Activated naive CD4-positive, alpha-beta T cell treated with anti-CD3 and anti-CD28 coated beads, Interleukin-2, amount 50 U/mL, for 24 hours (primary cell): Measurements from ENCODE around the gene LARP4B.
"Not testable (repeated sequence)": the region's sequence is repeated elsewhere in the genome, so short reads cannot be mapped to it uniquely, and the experiment has no call there.

Experiments used
- H3K27ac Mint-ChIP-seq: one replicate; pipeline ENCODE4 v1.8.0; 2021; ENCODE audit warnings: mild to moderate bottlenecking, mixed read lengths
- H3K27me3 Mint-ChIP-seq: one replicate; pipeline ENCODE4 v1.8.0; 2021; ENCODE audit warnings: mixed read lengths
- H3K36me3 Mint-ChIP-seq: one replicate; pipeline ENCODE4 v1.8.0; 2021; ENCODE audit warnings: mixed read lengths
- H3K4me1 Mint-ChIP-seq: one replicate; pipeline ENCODE4 v1.8.0; 2021; ENCODE audit warnings: mixed read lengths
- H3K4me3 Mint-ChIP-seq: one replicate; pipeline ENCODE4 v1.8.0; 2021; ENCODE audit warnings: mild to moderate bottlenecking, mixed read lengths
- H3K9me3 Mint-ChIP-seq: one replicate; pipeline ENCODE4 v1.8.0; 2021; ENCODE audit warnings: mixed read lengths

Gene LARP4B

GRCh38 chr10:944034-944831 is 12.7 kb upstream of the LARP4B start:
- H3K27ac Mint-ChIP-seq: no peak overlapping the region
- H3K4me3 Mint-ChIP-seq: no peak overlapping the region
- no peaks in the 10 kb centered on the region for H3K36me3 Mint-ChIP-seq
- H3K27me3 Mint-ChIP-seq: no peaks in the 10 kb centered on the region
- peaks cover 22% of the 10 kb centered on the region for H3K4me1 Mint-ChIP-seq
- H3K9me3 Mint-ChIP-seq: no peaks in the 10 kb centered on the region

- Mint-ChIP-seq H3K4me1 (peaks cover 29% of the 10 kb centered on the region), H3K27ac (no peak overlapping the region)
Observed at GRCh38 chr10:943334-944033, 12.0 kb upstream of the LARP4B start.

GRCh38 chr10:938941-939678 is 7.6 kb upstream of the LARP4B start:
- Mint-ChIP-seq H3K4me1 (peaks cover 25% of the 10 kb centered on the region), H3K4me3 (no peak overlapping the region), H3K27ac (peak overlapping the region; percentile 36), H3K27me3 (no peaks in the 10 kb centered on the region), H3K36me3 (no peaks in the 10 kb centered on the region), H3K9me3 (no peaks in the 10 kb centered on the region)

More at GRCh38 chr10:943334-944033, 12.0 kb upstream of the LARP4B start:
- no peak overlapping the region for H3K4me3 Mint-ChIP-seq
- H3K9me3 Mint-ChIP-seq: no peaks in the 10 kb centered on the region
- no peaks in the 10 kb centered on the region for H3K27me3 Mint-ChIP-seq
- no peaks in the 10 kb centered on the region for H3K36me3 Mint-ChIP-seq

GRCh38 chr10:934746-935406 is 3.4 kb upstream of the LARP4B start:
- H3K27ac Mint-ChIP-seq: peak overlapping the region; percentile 60
- H3K4me3 Mint-ChIP-seq: peak overlapping the region; percentile 37
- H3K36me3 Mint-ChIP-seq: peaks cover 5% of the 10 kb centered on the region

GRCh38 chr10:934165-934564 is 2.7 kb upstream of the LARP4B start:
- H3K9me3 Mint-ChIP-seq, H3K27me3 Mint-ChIP-seq, H3K4me3 Mint-ChIP-seq, H3K36me3 Mint-ChIP-seq: not testable (repeated sequence)
- Mint-ChIP-seq H3K27ac (peak overlapping the region; percentile 85), H3K4me1 (peaks cover 26% of the 10 kb centered on the region)

More at GRCh38 chr10:934746-935406, 3.4 kb upstream of the LARP4B start:
- peaks cover 25% of the 10 kb centered on the region for H3K4me1 Mint-ChIP-seq
- no peaks in the 10 kb centered on the region for H3K9me3 Mint-ChIP-seq
- no peaks in the 10 kb centered on the region for H3K27me3 Mint-ChIP-seq

- Mint-ChIP-seq H3K4me3 (peak overlapping the region; percentile 79), H3K9me3 (no peaks in the 10 kb centered on the region), H3K27ac (peak overlapping the region; percentile 86), H3K36me3 (peaks cover 5% of the 10 kb centered on the region), H3K4me1 (peaks cover 32% of the 10 kb centered on the region), H3K27me3 (no peaks in the 10 kb centered on the region)
Observed at GRCh38 chr10:932589-932988, 1.1 kb upstream of the LARP4B start.

- H3K36me3 Mint-ChIP-seq: peaks cover 5% of the 10 kb centered on the region
- H3K27ac Mint-ChIP-seq: peak overlapping the region; percentile 95
- peak overlapping the region; percentile 95 for H3K4me3 Mint-ChIP-seq
- no peaks in the 10 kb centered on the region for H3K27me3 Mint-ChIP-seq
- H3K4me1 Mint-ChIP-seq: peaks cover 50% of the 10 kb centered on the region
- H3K9me3 Mint-ChIP-seq: no peaks in the 10 kb centered on the region
Observed at GRCh38 chr10:930625-931325, 730 bp downstream of the LARP4B start.

- no peaks in the 10 kb centered on the region for H3K27me3 Mint-ChIP-seq
- peak overlapping the region; percentile 95 for H3K27ac Mint-ChIP-seq
- peaks cover 5% of the 10 kb centered on the region for H3K36me3 Mint-ChIP-seq
- peaks cover 52% of the 10 kb centered on the region for H3K4me1 Mint-ChIP-seq
- H3K9me3 Mint-ChIP-seq: no peaks in the 10 kb centered on the region
- peak overlapping the region; percentile 95 for H3K4me3 Mint-ChIP-seq
Observed at GRCh38 chr10:929960-930624, 1.4 kb downstream of the LARP4B start.

GRCh38 chr10:927131-927530 is 4.4 kb downstream of the LARP4B start:
- Mint-ChIP-seq H3K4me1 (peaks cover 70% of the 10 kb centered on the region), H3K27me3 (no peaks in the 10 kb centered on the region), H3K36me3 (peaks cover 6% of the 10 kb centered on the region), H3K27ac (peak overlapping the region; percentile 12), H3K4me3 (peak overlapping the region; percentile 39), H3K9me3 (no peaks in the 10 kb centered on the region)

- Mint-ChIP-seq H3K9me3 (no peaks in the 10 kb centered on the region), H3K4me1 (peaks cover 78% of the 10 kb centered on the region), H3K27me3 (no peaks in the 10 kb centered on the region), H3K27ac (no peak overlapping the region), H3K36me3 (peaks cover 6% of the 10 kb centered on the region), H3K4me3 (no peak overlapping the region)
Observed at GRCh38 chr10:926075-926698, 5.3 kb downstream of the LARP4B start.

- Mint-ChIP-seq H3K4me3 (peak overlapping the region; percentile 5), H3K36me3 (peaks cover 1% of the 10 kb centered on the region), H3K4me1 (peaks cover 72% of the 10 kb centered on the region), H3K27ac (peak overlapping the region; percentile 32), H3K9me3 (no peaks in the 10 kb centered on the region), H3K27me3 (no peaks in the 10 kb centered on the region)
Observed at GRCh38 chr10:924524-924859, 7.0 kb downstream of the LARP4B start.

- Mint-ChIP-seq H3K27ac (peak overlapping the region; percentile 32), H3K4me3 (peak overlapping the region; percentile 5), H3K4me1 (peaks cover 71% of the 10 kb centered on the region), H3K36me3 (peaks cover 1% of the 10 kb centered on the region), H3K9me3 (no peaks in the 10 kb centered on the region), H3K27me3 (no peaks in the 10 kb centered on the region)
Observed at GRCh38 chr10:923844-924523, 7.5 kb downstream of the LARP4B start.

GRCh38 chr10:921471-922414 is 9.8 kb downstream of the LARP4B start:
- Mint-ChIP-seq H3K4me3 (peak overlapping the region; percentile 33), H3K9me3 (no peaks in the 10 kb centered on the region), H3K27me3 (no peaks in the 10 kb centered on the region), H3K27ac (no peak overlapping the region), H3K36me3 (peaks cover 1% of the 10 kb centered on the region), H3K4me1 (peaks cover 53% of the 10 kb centered on the region)
